Activated T-helper 1 cell treated with anti-CD3 and anti-CD28 coated beads, Interleukin-12 subunit alpha, Interleukin-12 subunit beta, Interleukin-2, Interleukin-4 antibody, amounts not matched to agents 30 ng/mL and 10 ng/mL and 1 ng/mL, durations not matched to agents 14 hours and 24 hours and 36 hours (primary cell): ENCODE results near the gene AMOTL2. TPM values are rescaled to one million over a fixed set of nuclear protein-coding genes. Genes with fewer than 3 reads are reported as not detected.

Experiments used
- DNase-seq: peaks from one replicate; pipeline ENCODE4 v3.0.0; 2021; ENCODE audit warnings: low spot score
- H3K27ac Mint-ChIP-seq: one replicate; pipeline ENCODE4 v1.8.0; 2021; ENCODE audit warnings: mild to moderate bottlenecking, mixed read lengths
- H3K27me3 Mint-ChIP-seq: one replicate; pipeline ENCODE4 v1.8.0; 2022; ENCODE audit warnings: mild to moderate bottlenecking, moderate library complexity, mixed read lengths; ENCODE audit not compliant: insufficient read depth
- H3K36me3 Mint-ChIP-seq: one replicate; pipeline ENCODE4 v1.8.0; 2021; ENCODE audit warnings: low read depth, mixed read lengths
- H3K4me1 Mint-ChIP-seq: one replicate; pipeline ENCODE4 v1.8.0; 2021; ENCODE audit warnings: low read depth, mixed read lengths
- H3K4me3 Mint-ChIP-seq: one replicate; pipeline ENCODE4 v1.8.0; 2021; ENCODE audit warnings: mild to moderate bottlenecking, moderate library complexity, mixed read lengths
- H3K9me3 Mint-ChIP-seq: one replicate; pipeline ENCODE4 v1.8.0; 2021; ENCODE audit warnings: mixed read lengths
- intact Hi-C: fragments of 100-400 bp; cut with micrococcal nuclease; formaldehyde crosslinking; loops from one replicate; pipeline ENCODE4 v1.15.1; 2024
- total RNA-seq: library from RNA; stranded (reverse); gene quantifications from 2 replicates; pipeline ENCODE4 v1.2.3, GENCODE V29; 2022

Gene AMOTL2
- total RNA-seq, 1 donor from 2014 or later, result not detected

GRCh38 chr3:134337511-134338200 lies 36.6 kb downstream of the AMOTL2 start:
- DNase-seq, result no peak
- no peak overlapping the region for H3K27ac Mint-ChIP-seq
- no peaks in the 10 kb centered on the region for H3K27me3 Mint-ChIP-seq
- H3K9me3 Mint-ChIP-seq, result no peaks in the 10 kb centered on the region
- no peaks in the 10 kb centered on the region for H3K4me1 Mint-ChIP-seq
- H3K4me3 Mint-ChIP-seq, result no peak overlapping the region
- intact Hi-C loops, result no loop called here
- H3K36me3 Mint-ChIP-seq, result no peaks in the 10 kb centered on the region

GRCh38 chr3:134337071-134337482 lies 37.2 kb downstream of the AMOTL2 start:
- Mint-ChIP-seq H3K9me3 (no peaks in the 10 kb centered on the region), H3K4me1 (no peaks in the 10 kb centered on the region), H3K27me3 (no peaks in the 10 kb centered on the region), H3K27ac (no peak overlapping the region), H3K4me3 (no peak overlapping the region), H3K36me3 (no peaks in the 10 kb centered on the region)
- no peak for DNase-seq
- intact Hi-C loops, result no loop called here

- Mint-ChIP-seq H3K4me1 (no peaks in the 10 kb centered on the region), H3K36me3 (no peaks in the 10 kb centered on the region), H3K27ac (no peak overlapping the region), H3K4me3 (no peak overlapping the region), H3K9me3 (no peaks in the 10 kb centered on the region), H3K27me3 (no peaks in the 10 kb centered on the region)
- intact Hi-C loops, result no loop called here
- DNase-seq, result no peak
These were observed 37.7 kb downstream of the AMOTL2 start for GRCh38 chr3:134336587-134336986.

GRCh38 chr3:134334901-134335280 lies 39.4 kb downstream of the AMOTL2 start:
- intact Hi-C loops, result no loop called here
- H3K36me3 Mint-ChIP-seq, result no peaks in the 10 kb centered on the region
- no peak overlapping the region for H3K4me3 Mint-ChIP-seq
- no peak overlapping the region for H3K27ac Mint-ChIP-seq
- no peaks in the 10 kb centered on the region for H3K4me1 Mint-ChIP-seq
- no peak for DNase-seq
- H3K27me3 Mint-ChIP-seq, result no peaks in the 10 kb centered on the region
- no peaks in the 10 kb centered on the region for H3K9me3 Mint-ChIP-seq

- intact Hi-C loops, result no loop called here
- Mint-ChIP-seq H3K4me1 (no peaks in the 10 kb centered on the region), H3K27me3 (no peaks in the 10 kb centered on the region), H3K4me3 (no peak overlapping the region), H3K27ac (no peak overlapping the region), H3K9me3 (no peaks in the 10 kb centered on the region), H3K36me3 (no peaks in the 10 kb centered on the region)
- no peak for DNase-seq
These were observed 39.9 kb downstream of the AMOTL2 start for GRCh38 chr3:134334231-134334900.

GRCh38 chr3:134333522-134334181 lies 40.6 kb downstream of the AMOTL2 start:
- Mint-ChIP-seq H3K36me3 (no peaks in the 10 kb centered on the region), H3K4me1 (no peaks in the 10 kb centered on the region), H3K27me3 (no peaks in the 10 kb centered on the region), H3K9me3 (no peaks in the 10 kb centered on the region), H3K27ac (no peak overlapping the region), H3K4me3 (no peak overlapping the region)
- intact Hi-C loops, result no loop called here
- no peak for DNase-seq

- Mint-ChIP-seq H3K27me3 (no peaks in the 10 kb centered on the region), H3K36me3 (no peaks in the 10 kb centered on the region), H3K27ac (no peak overlapping the region), H3K4me1 (no peaks in the 10 kb centered on the region), H3K9me3 (no peaks in the 10 kb centered on the region), H3K4me3 (no peak overlapping the region)
- DNase-seq, result no peak
- intact Hi-C loops, result no loop called here
These were observed 41.9 kb downstream of the AMOTL2 start for GRCh38 chr3:134332344-134332743.

- no peak for DNase-seq
- H3K4me1 Mint-ChIP-seq, result no peaks in the 10 kb centered on the region
- H3K36me3 Mint-ChIP-seq, result no peaks in the 10 kb centered on the region
- no peaks in the 10 kb centered on the region for H3K9me3 Mint-ChIP-seq
- no peaks in the 10 kb centered on the region for H3K27me3 Mint-ChIP-seq
- intact Hi-C loops, result no loop called here
- H3K27ac Mint-ChIP-seq, result no peak overlapping the region
- no peak overlapping the region for H3K4me3 Mint-ChIP-seq
These were observed 42.4 kb downstream of the AMOTL2 start for GRCh38 chr3:134331811-134332199.

- intact Hi-C loops, result no loop called here
- H3K9me3 Mint-ChIP-seq, result no peaks in the 10 kb centered on the region
- H3K4me3 Mint-ChIP-seq, result no peak overlapping the region
- no peak for DNase-seq
- no peaks in the 10 kb centered on the region for H3K36me3 Mint-ChIP-seq
- no peaks in the 10 kb centered on the region for H3K27me3 Mint-ChIP-seq
- H3K27ac Mint-ChIP-seq, result no peak overlapping the region
- H3K4me1 Mint-ChIP-seq, result no peaks in the 10 kb centered on the region
These were observed 43.1 kb downstream of the AMOTL2 start for GRCh38 chr3:134330883-134331810.

GRCh38 chr3:134328846-134329245 lies 45.4 kb downstream of the AMOTL2 start:
- no peaks in the 10 kb centered on the region for H3K27me3 Mint-ChIP-seq
- no peak for DNase-seq
- H3K9me3 Mint-ChIP-seq, result no peaks in the 10 kb centered on the region
- intact Hi-C loops, result no loop called here
- no peak overlapping the region for H3K27ac Mint-ChIP-seq
- H3K36me3 Mint-ChIP-seq, result no peaks in the 10 kb centered on the region
- H3K4me3 Mint-ChIP-seq, result no peak overlapping the region
- no peaks in the 10 kb centered on the region for H3K4me1 Mint-ChIP-seq

- no peak overlapping the region for H3K4me3 Mint-ChIP-seq
- no peaks in the 10 kb centered on the region for H3K36me3 Mint-ChIP-seq
- intact Hi-C loops, result no loop called here
- no peak for DNase-seq
- H3K9me3 Mint-ChIP-seq, result no peaks in the 10 kb centered on the region
- no peaks in the 10 kb centered on the region for H3K4me1 Mint-ChIP-seq
- no peak overlapping the region for H3K27ac Mint-ChIP-seq
- no peaks in the 10 kb centered on the region for H3K27me3 Mint-ChIP-seq
These were observed 46.1 kb downstream of the AMOTL2 start for GRCh38 chr3:134328147-134328591.

- Mint-ChIP-seq H3K27ac (no peak overlapping the region), H3K4me1 (no peaks in the 10 kb centered on the region), H3K36me3 (no peaks in the 10 kb centered on the region), H3K9me3 (no peaks in the 10 kb centered on the region), H3K27me3 (peaks cover 2% of the 10 kb centered on the region), H3K4me3 (no peak overlapping the region)
- DNase-seq, result no peak
- intact Hi-C loops, result no loop called here
These were observed 46.7 kb downstream of the AMOTL2 start for GRCh38 chr3:134327594-134327975.
